Diencephalon (tissue), 1 donor: Measurements from ENCODE around the gene CDC42EP5. TPM values are rescaled to one million over a fixed set of nuclear protein-coding genes. Genes with fewer than 3 reads are reported as not detected.

Source experiments
- small RNA-seq: library from RNA; depleted of rRNA; stranded (forward); fragments of <200 nt; gene quantifications from one replicate; pipeline ENCODE3, GENCODE V24; 2014
- total RNA-seq: library from RNA; depleted of rRNA; stranded (reverse); fragments of >200 nt; gene quantifications from one replicate; pipeline ENCODE4 v1.2.3, GENCODE V29; 2014

The CDC42EP5 gene, protein sequence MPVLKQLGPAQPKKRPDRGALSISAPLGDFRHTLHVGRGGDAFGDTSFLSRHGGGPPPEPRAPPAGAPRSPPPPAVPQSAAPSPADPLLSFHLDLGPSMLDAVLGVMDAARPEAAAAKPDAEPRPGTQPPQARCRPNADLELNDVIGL
- 1.2 TPM for total RNA-seq

DNA sequence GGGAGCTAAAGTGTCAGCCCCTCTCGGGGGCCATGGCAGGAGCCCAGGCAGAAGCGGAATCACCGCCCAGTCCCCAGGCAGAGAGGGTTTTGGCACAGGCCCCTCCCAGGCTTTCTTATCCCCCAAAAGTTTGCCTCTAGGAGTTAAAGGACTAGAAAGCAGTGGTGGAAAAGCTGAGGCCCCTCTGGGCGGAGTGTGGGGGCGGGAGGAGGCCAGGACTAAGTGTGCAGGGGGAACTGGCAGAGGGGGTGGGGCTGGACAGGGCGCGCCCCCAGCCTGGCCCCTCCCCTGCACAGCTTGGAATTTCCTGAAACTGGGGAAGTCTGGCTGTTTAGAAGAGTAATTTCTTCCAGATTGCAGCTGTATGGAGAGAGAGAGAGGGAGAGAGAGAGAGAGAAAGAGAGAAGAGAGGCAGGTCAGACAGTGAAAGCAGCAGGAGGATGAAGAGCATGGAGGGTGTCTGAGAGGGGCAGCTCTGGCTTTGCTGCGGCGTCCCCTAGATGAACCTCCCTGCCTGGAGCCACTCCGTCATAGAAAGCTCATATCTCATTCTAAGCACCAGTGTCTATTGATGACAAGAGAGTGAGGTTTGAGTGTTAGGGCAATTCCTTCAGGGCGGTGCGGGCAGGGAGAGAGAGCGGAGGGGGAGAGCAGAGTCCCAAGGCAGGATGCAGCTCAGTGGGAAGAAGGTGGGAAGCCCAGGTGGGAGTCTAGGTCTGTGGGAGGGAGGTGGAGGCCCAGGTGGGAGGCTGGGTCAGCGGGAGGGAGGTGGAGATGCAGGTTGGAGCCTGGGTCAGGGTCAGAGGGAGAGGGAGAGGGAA lies at the start of gene CDC42EP5:
Gene CDC42EP5 (minus strand): TSS at position 226 of the 821 bp plus-strand sequence. CDS start 7,749 bp downstream, outside the sequence.

DNA sequence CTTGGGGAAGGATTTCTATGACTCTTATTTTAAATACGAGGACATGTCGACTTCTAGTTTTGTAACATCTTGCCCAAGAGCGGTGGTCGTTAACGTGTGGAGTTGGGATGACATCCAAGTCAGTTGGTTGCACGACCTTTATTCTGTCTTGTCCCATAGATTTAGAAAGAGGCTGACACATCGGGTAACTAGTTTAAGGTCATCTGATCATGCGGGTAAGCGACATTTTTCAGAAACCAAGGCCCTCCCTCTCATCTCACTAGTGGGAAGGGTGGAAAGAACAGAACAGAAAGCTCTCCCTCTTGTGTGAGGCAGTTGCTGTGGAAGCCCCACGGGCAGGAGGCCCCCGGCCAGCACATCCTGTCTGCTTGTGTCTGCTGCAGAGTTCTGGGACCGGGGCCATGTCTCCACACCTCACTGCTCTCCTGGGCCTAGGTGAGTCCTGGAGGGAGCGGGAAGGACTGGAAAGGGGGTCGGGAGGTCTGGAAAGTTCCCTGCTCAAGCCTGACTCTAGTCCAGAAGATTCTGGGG lies 29.5 kb upstream of the CDC42EP5 start, which contains the start of gene LAIR2:
Gene LAIR2 (plus strand): TSS at position 314 of the 531 bp plus-strand sequence. CDS start 88 bp downstream, at position 402.

DNA sequence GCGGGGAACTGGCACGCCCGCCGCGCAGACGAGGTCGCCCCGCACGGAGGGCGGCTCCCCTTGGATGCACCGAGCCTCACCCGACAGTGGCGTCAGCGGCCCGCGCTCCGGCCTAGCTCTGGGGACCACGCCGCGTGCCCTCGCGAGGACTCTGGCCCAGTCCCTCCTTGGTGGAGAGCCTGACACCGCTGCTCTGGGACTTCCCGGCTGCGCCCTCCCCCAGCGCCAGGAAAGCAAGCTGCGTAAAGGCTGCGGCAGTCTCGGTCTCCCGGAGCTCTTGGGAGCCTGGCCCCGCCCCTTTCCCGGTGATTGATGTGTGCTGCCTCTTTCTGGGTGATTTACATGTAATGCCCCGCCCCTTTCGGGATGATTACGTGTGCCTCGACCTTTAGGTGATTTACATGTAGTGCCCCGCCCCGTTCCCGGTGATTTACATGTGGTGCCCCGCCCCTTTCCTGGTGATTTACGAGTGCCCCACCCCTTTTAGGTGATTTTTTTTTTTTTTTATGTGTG lies 9.5 kb downstream of the CDC42EP5 start, which contains the start of gene LENG9:
Gene LENG9 (minus strand): TSS at position 248 of the 513 bp plus-strand sequence. CDS start 252 bp downstream, outside the sequence.

DNA sequence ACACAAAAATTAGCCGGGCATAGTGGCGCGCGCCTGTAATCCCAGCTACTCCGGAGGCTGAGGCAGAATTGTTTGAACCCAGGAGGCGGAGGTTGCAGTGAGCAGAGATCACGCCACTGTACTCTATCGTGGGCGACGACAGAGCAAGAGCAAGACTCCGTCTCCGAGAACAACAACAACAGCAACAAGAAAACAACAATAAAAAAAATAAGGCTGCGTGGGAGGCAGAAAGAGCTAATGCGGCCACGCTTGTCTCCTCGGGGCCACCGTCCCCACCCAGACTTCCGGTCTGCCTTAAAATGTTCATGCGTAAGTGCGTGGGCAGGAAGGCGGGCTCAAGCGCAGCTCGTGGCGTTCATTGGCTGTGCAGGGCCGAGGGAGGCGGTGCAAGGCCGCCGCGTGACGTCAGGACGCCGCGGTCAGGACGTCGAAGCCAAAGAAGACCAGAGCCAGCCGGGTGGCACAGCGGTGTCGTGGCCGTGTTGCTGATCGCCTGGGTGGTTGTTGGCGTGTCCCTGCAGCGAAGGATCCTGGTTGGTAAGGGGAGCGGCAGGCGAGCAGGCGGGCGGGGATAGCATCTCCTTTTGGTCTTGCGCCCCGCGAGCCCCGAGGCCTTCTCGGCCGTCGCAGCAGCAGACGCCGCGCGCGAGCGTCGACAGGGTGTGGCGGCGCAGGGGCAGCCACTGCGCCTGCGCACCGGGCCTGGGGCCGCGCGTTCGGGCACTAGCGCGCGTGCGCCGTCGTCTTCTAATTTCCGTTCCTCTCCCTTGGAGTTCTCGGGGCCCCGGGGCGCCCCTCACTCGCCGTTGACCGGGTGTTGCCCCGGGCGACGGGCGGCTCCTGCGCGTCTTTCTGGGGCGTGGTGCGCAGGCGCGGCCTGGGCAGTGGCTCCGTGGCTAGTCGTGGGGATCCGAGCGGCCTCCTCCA lies 24.1 kb downstream of the CDC42EP5 start, which contains the start of gene LENG8:
Gene LENG8 (plus strand): TSS at position 426 of the 927 bp plus-strand sequence. CDS start 2,146 bp downstream, outside the sequence.

DNA sequence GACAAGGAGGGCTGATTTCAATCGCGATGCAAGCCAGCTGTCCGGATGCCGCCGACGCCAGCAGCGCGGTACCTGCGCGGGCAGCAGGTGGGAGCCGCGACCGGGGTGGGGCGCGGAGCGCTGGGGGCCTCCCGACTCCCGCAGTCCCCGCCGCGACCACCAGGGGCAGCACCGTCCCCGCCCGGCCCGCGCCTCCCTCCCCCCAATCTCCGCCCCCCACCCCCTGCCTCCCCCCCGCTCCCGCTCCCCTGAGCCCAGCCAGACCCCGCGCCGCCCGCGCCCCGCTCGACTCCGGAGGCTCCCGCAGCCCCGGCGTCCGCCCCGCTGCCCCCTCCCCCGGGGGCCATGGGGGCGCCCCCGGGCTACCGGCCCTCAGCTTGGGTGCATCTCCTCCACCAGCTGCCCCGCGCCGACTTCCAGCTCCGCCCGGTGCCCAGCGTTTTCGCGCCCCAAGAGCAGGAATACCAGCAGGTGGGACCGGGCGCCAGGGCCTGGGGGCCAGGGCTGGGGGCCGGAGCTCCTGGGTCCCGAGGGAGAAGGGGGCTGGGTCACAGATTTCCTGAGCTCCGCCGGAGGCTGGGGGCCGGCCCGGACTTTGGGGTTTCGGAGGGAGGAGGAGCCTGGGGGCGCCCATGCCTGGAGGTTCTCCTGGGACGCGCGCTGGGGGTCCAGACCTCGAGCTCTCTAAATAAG lies 57.7 kb downstream of the CDC42EP5 start, which contains the start of gene TTYH1:
Gene TTYH1 (plus strand): TSS at position 257 of the 693 bp plus-strand sequence. CDS start 89 bp downstream, at position 346.

Small RNA genes lying within 50 kb of the gene (small RNA-seq; reads per million reads assigned to genes)
- gene AC245884.3, result not detected

Other genes starting within 250 kb of the CDC42EP5 start
- gene LILRA6, start 230.5 kb downstream of the CDC42EP5 start, total RNA-seq, result 0.23 TPM
- 0.23 TPM for gene LILRB5, start 216.0 kb downstream of the CDC42EP5 start, total RNA-seq
- gene LILRB2, start 192.2 kb downstream of the CDC42EP5 start, total RNA-seq, result 0.46 TPM
- 0.92 TPM for gene LILRA5, start 160.1 kb downstream of the CDC42EP5 start, total RNA-seq
- gene LILRA4, start 134.1 kb downstream of the CDC42EP5 start, total RNA-seq, result 0.23 TPM
- 2.8 TPM for gene LAIR1, start 108.4 kb downstream of the CDC42EP5 start, total RNA-seq
- 191 TPM for gene TTYH1, start 57.8 kb downstream of the CDC42EP5 start, total RNA-seq
- 24.7 TPM for gene LENG8, start 24.1 kb downstream of the CDC42EP5 start, total RNA-seq
- gene LENG9, start 9.5 kb downstream of the CDC42EP5 start, total RNA-seq, result 1.6 TPM
- not detected for gene LAIR2, start 29.5 kb upstream of the CDC42EP5 start, total RNA-seq
- 0.46 TPM for gene LILRA2, start 100.5 kb upstream of the CDC42EP5 start, total RNA-seq
- 0.23 TPM for gene LILRA1, start 120.3 kb upstream of the CDC42EP5 start, total RNA-seq
- gene LILRB1, start 157.2 kb upstream of the CDC42EP5 start, total RNA-seq, result 0.46 TPM
- 2.3 TPM for gene LILRB4, start 189.7 kb upstream of the CDC42EP5 start, total RNA-seq